Heart left ventricle (tissue), 16 donors: ENCODE data around the gene SARS1. TPM values are rescaled to one million over a fixed set of nuclear protein-coding genes. Genes with fewer than 3 reads are reported as not detected.

ENCODE experiments used
- ATAC-seq, 4 donors: fragments of 200-7000 bp; cut with Tn5 transposase; one replicate each; pipeline ENCODE4 v1.9.1; 2020 to 2022; ENCODE audit warnings: moderate library complexity in 4 of 4, mild to moderate bottlenecking in 3 of 4, moderate number of reproducible peaks in 1 of 4
- DNase-seq, 5 donors: peaks; one replicate each; pipeline ENCODE4 v3.0.0-alpha.2; 2020
- H3K27ac ChIP-seq, 12 donors: fragments of 200-600 bp; sonication (generic) in 4 of 12; one replicate each; pipeline versions ENCODE4 v1.5.0 to v1.8.0; 2016 to 2022; ENCODE audit warnings: mild to moderate bottlenecking in 2 of 12
- H3K27me3 ChIP-seq, 9 donors: fragments of 200-600 bp; sonication (generic) in 2 of 9; one replicate each; pipeline versions ENCODE4 v1.5.1 to v1.8.0; 2016 to 2022; ENCODE audit warnings: mild to moderate bottlenecking in 3 of 9
- H3K36me3 ChIP-seq, 9 donors: fragments of 200-600 bp; sonication (generic) in 2 of 9; one replicate each; pipeline versions ENCODE4 v1.5.0 to v1.8.0; 2018 to 2022; ENCODE audit warnings: mild to moderate bottlenecking in 2 of 9
- H3K4me1 ChIP-seq, 12 donors: fragments of 200-600 bp; sonication (generic) in 4 of 12; one replicate each; pipeline versions ENCODE4 v1.5.0 to v1.8.0; 2016 to 2022; ENCODE audit warnings: mild to moderate bottlenecking in 3 of 12
- H3K4me3 ChIP-seq, 12 donors: fragments of 200-600 bp; sonication (generic) in 4 of 12; one replicate each; pipeline versions ENCODE4 v1.5.0 to v1.8.0; 2017 to 2022; ENCODE audit warnings: mild to moderate bottlenecking in 9 of 12, moderate library complexity in 4 of 12
- H3K9me3 ChIP-seq, 12 donors: fragments of 200-600 bp; sonication (generic) in 4 of 12; one replicate each; pipeline versions ENCODE4 v1.5.0 to v1.8.0; 2016 to 2022; ENCODE audit warnings: mild to moderate bottlenecking in 1 of 12
- CTCF ChIP-seq, 12 donors: fragments of 200-600 bp; sonication (generic) in 4 of 12; IDR thresholded peaks; one replicate each; pipeline versions ENCODE4 v1.5.0 to v1.8.0; 2018 to 2022; ENCODE audit warnings: antibody characterized with exemption in 12 of 12, mild to moderate bottlenecking in 5 of 12
- POLR2A ChIP-seq, 2 donors: fragments of 450-650 bp; IDR thresholded peaks; one replicate each; pipeline ENCODE4 v1.6.1; 2017; ENCODE audit warnings: antibody characterized with exemption in 2 of 2, mild to moderate bottlenecking in 2 of 2, moderate library complexity in 2 of 2
- WGBS, 4 donors: extraction: QIAGEN DNeasy Blood & Tissue Kit in 2 of 4; methylation state at CpG; one replicate each; pipeline versions ENCODE4 v1.1.5 to v1.1.7; 2013 to 2018; 5-methylcytosine and 5-hydroxymethylcytosine counted together
- intact Hi-C, 10 donors: fragments of 100-400 bp; cut with DNase I; formaldehyde crosslinking; loops; one replicate each; pipeline versions ENCODE4 v1.11.1 to v1.14.2; 2022
- polyA plus RNA-seq, 2 donors: library from polyadenylated mRNA; stranded (reverse); fragments of 200-250 nt; gene quantifications; one replicate each; pipeline ENCODE4 v1.2.3, GENCODE V29; 2013
- total RNA-seq, 9 donors: library from RNA; depleted of rRNA in 2 of 9; stranded (reverse); fragments of >200 nt in 2 of 9; fragmentation: NEBNext Ultra II Directional in 3 of 9; extraction: Animal tissue kit (Norgen Biotek cat#: 25700) in 3 of 9; gene quantifications; one replicate each; pipeline versions ENCODE4 v1.1.0 to v1.2.4, GENCODE V29; 2016 to 2023
- donor health status: ischemic (EF 13 %, LVEDD 7.1; RV severe dilation, severe dysfunction).
- donor health status: healthy with polysubstance abuse.
- donor health status: DM: no; HTN: yes; CAD: no.
- donor health status: DM: no; HTN: no; CAD: no.
- donor health status: ischemic (EF 25% LVEDD 6.9; RV normal size, moderate dysfunction).
- donor health status: ischemic (EF 25% LVEDD 5.7; RV mildly dilated, moderate dysfunction).
- donor health status: healthy.
- donor health status: DM: yes; HTN: yes; CAD: no.
- donor health status: ischemic (EF 35%, LVEDD 5.7; RV mildly dilated, moderate dysfunction).
- donor health status: nonischemic (EF 11% LVEDD 7.7; RV severe dilation, severe dysfunction).
- donor health status: DM: yes; HTN: yes; CAD: no.
- donor health status: PGD.
- donor health status: ischemic (EF 29% LVEDD 5.4; RV normal size, mild dysfunction).
- donor health status: nonischemic (EF 23%, LVEDD 6.1; RV moderate dilation, normal function).

The SARS1 gene
- total and polyA plus RNA-seq, 11 donors: 41.1 to 179 (median 102) TPM

- ATAC-seq (no peak), DNase-seq (no peak)
- 73 to 84% (median 83%) methylated on average over 3 of the region's 3 CpGs for WGBS, 4 donors
- intact Hi-C loops: no loop called here
- H3K9me3 ChIP-seq: no peaks in the 10 kb centered on the region
- H3K27me3 ChIP-seq: no peaks in the 10 kb centered on the region
- TF ChIP-seq CTCF (IDR thresholded peaks at IDR 0.05) (no peak), POLR2A (IDR thresholded peaks at IDR 0.05) (no peak)
- no peak overlapping the region for H3K27ac ChIP-seq
- H3K4me3 ChIP-seq: no peak overlapping the region
- no peaks in the 10 kb centered on the region for H3K4me1 ChIP-seq
- H3K36me3 ChIP-seq: peaks cover 3 to 99% (median 92%) of the 10 kb centered on the region in 9 donors
These were observed 17.3 kb downstream of the SARS1 start for GRCh38 chr1:109231066-109231465.

GRCh38 chr1:109235137-109235536, 21.4 kb downstream of the SARS1 start:
- WGBS, 4 donors: 95 to 98% (median 96%) methylated on average over 7 of the region's 7 CpGs
- no peak for TF ChIP-seq CTCF (IDR thresholded peaks at IDR 0.05)
- no peak for TF ChIP-seq POLR2A (IDR thresholded peaks at IDR 0.05)

GRCh38 chr1:109237512-109237911, 23.8 kb downstream of the SARS1 start:
- H3K36me3 ChIP-seq: peaks cover 3 to 74% (median 65%) of the 10 kb centered on the region in 9 donors
- H3K4me1 ChIP-seq: peaks cover 0 to 26% (median 21%) of the 10 kb centered on the region in 12 donors
- no peak overlapping the region for H3K27ac ChIP-seq
- no peak overlapping the region for H3K4me3 ChIP-seq
- no peak for TF ChIP-seq POLR2A (IDR thresholded peaks at IDR 0.05)
- TF ChIP-seq CTCF (IDR thresholded peaks at IDR 0.05): no peak
- peaks cover 0 to 3% (median 0%) of the 10 kb centered on the region in 9 donors for H3K27me3 ChIP-seq
- WGBS, 4 donors: 92 to 100% (median 95%) methylated on average over 2 to 3 of the region's 3 CpGs
- DNase-seq (no peak), ATAC-seq (no peak)
- H3K9me3 ChIP-seq: no peaks in the 10 kb centered on the region
- intact Hi-C loops: no loop called here

More at GRCh38 chr1:109235137-109235536, 21.4 kb downstream of the SARS1 start:
- DNase-seq: no peak
- no peaks in the 10 kb centered on the region for H3K27me3 ChIP-seq
- peaks cover 0 to 2% (median 0%) of the 10 kb centered on the region in 12 donors for H3K4me1 ChIP-seq
- no peak overlapping the region for H3K27ac ChIP-seq
- no peak overlapping the region for H3K4me3 ChIP-seq
- intact Hi-C loops: no loop called here
- no peak for ATAC-seq
- no peaks in the 10 kb centered on the region for H3K9me3 ChIP-seq
- H3K36me3 ChIP-seq: peaks cover 3 to 98% (median 89%) of the 10 kb centered on the region in 9 donors

GRCh38 chr1:109238382-109238781, 24.7 kb downstream of the SARS1 start:
- Histone ChIP-seq H3K36me3 (peaks cover 1 to 65% (median 57%) of the 10 kb centered on the region in 9 donors), H3K27me3 (peaks cover 0 to 3% (median 0%) of the 10 kb centered on the region in 9 donors), H3K4me1 (peaks cover 0 to 27% (median 21%) of the 10 kb centered on the region in 12 donors), H3K9me3 (no peaks in the 10 kb centered on the region), H3K4me3 (no peak overlapping the region), H3K27ac (no peak overlapping the region)
- DNase-seq (no peak), ATAC-seq (no peak)
- intact Hi-C loops: no loop called here
- TF ChIP-seq POLR2A (IDR thresholded peaks at IDR 0.05) (no peak), CTCF (IDR thresholded peaks at IDR 0.05) (no peak)
- WGBS, 4 donors: 90 to 93% (median 92%) methylated on average over 2 of the region's 2 CpGs
